Astrocyte of the spinal cord (primary cell): ENCODE data around the gene SLC24A4.

ENCODE experiments used
- DNase-seq: peaks from one replicate; pipeline ENCODE4 v3.0.0; 2011; ENCODE audit warnings: low read depth, low spot score
- H3K4me3 ChIP-seq: 2 replicates; pipeline ENCODE4 v1.5.1; 2011; ENCODE audit warnings: low read depth, mild to moderate bottlenecking, low read length, moderate library complexity
- CTCF ChIP-seq: IDR thresholded peaks from 2 replicates; pipeline ENCODE4 v1.5.1; 2012; ENCODE audit warnings: low read depth, mild to moderate bottlenecking, low read length, inconsistent platforms
- in situ Hi-C: cut with HindIII; loops from 2 replicates; pipeline ENCODE4 v1.10.0; 2017; ENCODE audit warnings: low sequenced_read_pairs

Gene SLC24A4

GRCh38 chr14:92542766-92543554 lies 220.0 kb downstream of the SLC24A4 start:
- DNase-seq, result no peak
- in situ Hi-C loops, result no loop called here
- no peak for TF ChIP-seq CTCF
- no peak overlapping the region for H3K4me3 ChIP-seq

GRCh38 chr14:92544051-92544720 lies 221.2 kb downstream of the SLC24A4 start:
- no peak for TF ChIP-seq CTCF
- DNase-seq, result no peak
- no peak overlapping the region for H3K4me3 ChIP-seq
- in situ Hi-C loops, result no loop called here

- no peak overlapping the region for H3K4me3 ChIP-seq
- TF ChIP-seq CTCF, result no peak
- in situ Hi-C loops, result no loop called here
- DNase-seq, result peak; percentile 43
Observed at GRCh38 chr14:92546347-92547053, 223.5 kb downstream of the SLC24A4 start.

GRCh38 chr14:92549105-92549858 lies 226.3 kb downstream of the SLC24A4 start:
- TF ChIP-seq CTCF, result no peak
- in situ Hi-C loops, result no loop called here
- H3K4me3 ChIP-seq, result no peak overlapping the region
- DNase-seq, result no peak

- H3K4me3 ChIP-seq, result no peak overlapping the region
- TF ChIP-seq CTCF, result no peak
- no peak for DNase-seq
- in situ Hi-C loops, result no loop called here
Observed at GRCh38 chr14:92549859-92550230, 226.9 kb downstream of the SLC24A4 start.
